HPDE6-E6E7 (cell line): ENCODE data around the gene CREB3L2.
"Not testable (repeated sequence)": the region's sequence is repeated elsewhere in the genome, so short reads cannot be mapped to it uniquely, and the experiment has no call there.

Source experiments
- DNase-seq: peaks from one replicate; pipeline ENCODE4 v3.0.0; 2011; ENCODE audit warnings: missing footprints; ENCODE audit errors: extremely low spot score

The CREB3L2 gene

GRCh38 chr7:138014201-138014600 is 12.3 kb upstream of the CREB3L2 start:
- DNase-seq: not testable (repeated sequence)

GRCh38 chr7:138009350-138009653 is 7.4 kb upstream of the CREB3L2 start:
- no peak for DNase-seq

- no peak for DNase-seq
Measured at GRCh38 chr7:138008588-138009349, 6.9 kb upstream of the CREB3L2 start.

GRCh38 chr7:138008019-138008587 is 6.2 kb upstream of the CREB3L2 start:
- no peak for DNase-seq

- DNase-seq: no peak
Measured at GRCh38 chr7:138006106-138006505, 4.2 kb upstream of the CREB3L2 start.

GRCh38 chr7:138004936-138005335 is 3.0 kb upstream of the CREB3L2 start:
- DNase-seq: no peak

- DNase-seq: no peak
Measured at GRCh38 chr7:138004046-138004445, 2.2 kb upstream of the CREB3L2 start.

GRCh38 chr7:138002828-138003189 is 923 bp upstream of the CREB3L2 start:
- DNase-seq: no peak

GRCh38 chr7:138002096-138002827 is 376 bp upstream of the CREB3L2 start:
- peak; percentile 94 for DNase-seq

- DNase-seq: no peak
Measured at GRCh38 chr7:138000081-138000701, 1.7 kb downstream of the CREB3L2 start.

- no peak for DNase-seq
Measured at GRCh38 chr7:137999496-138000080, 2.3 kb downstream of the CREB3L2 start.

GRCh38 chr7:137998250-137998649 is 3.6 kb downstream of the CREB3L2 start:
- no peak for DNase-seq

GRCh38 chr7:137996871-137997270 is 5.0 kb downstream of the CREB3L2 start:
- no peak for DNase-seq

GRCh38 chr7:137996386-137996851 is 5.5 kb downstream of the CREB3L2 start:
- no peak for DNase-seq

GRCh38 chr7:137994216-137994615 is 7.7 kb downstream of the CREB3L2 start:
- DNase-seq: no peak

GRCh38 chr7:137993395-137993743 is 8.5 kb downstream of the CREB3L2 start:
- DNase-seq: no peak

GRCh38 chr7:137992550-137993394 is 9.1 kb downstream of the CREB3L2 start:
- peak; percentile 28 for DNase-seq

- DNase-seq: no peak
Measured at GRCh38 chr7:137992104-137992549, 9.8 kb downstream of the CREB3L2 start.

GRCh38 chr7:137990251-137990941 is 11.5 kb downstream of the CREB3L2 start:
- peak; percentile 63 for DNase-seq

- no peak for DNase-seq
Measured at GRCh38 chr7:137989590-137989989, 12.3 kb downstream of the CREB3L2 start.

GRCh38 chr7:137989094-137989493 is 12.8 kb downstream of the CREB3L2 start:
- DNase-seq: no peak
